Transverse colon (tissue), 4 donors: Measurements from ENCODE around the gene CMTM2. TPM values are rescaled to one million over a fixed set of nuclear protein-coding genes. Genes with fewer than 3 reads are reported as not detected.

Experiments
- DNase-seq: peaks from one replicate; pipeline ENCODE4 v3.0.0-alpha.2; 2019
- H3K27ac ChIP-seq, 4 donors: fragments of 200-600 bp; sonication (generic); 2 replicates each; pipeline ENCODE4 v1.5.1; 2016 to 2018; ENCODE audit warnings: inconsistent platforms in 4 of 4
- H3K27me3 ChIP-seq: fragments of 200-600 bp; sonication (generic); 2 replicates; pipeline ENCODE4 v1.5.1; 2017; ENCODE audit warnings: inconsistent platforms
- H3K36me3 ChIP-seq, 4 donors: fragments of 200-600 bp; sonication (generic); 2 replicates each; pipeline ENCODE4 v1.5.1; 2017 to 2019; ENCODE audit warnings: inconsistent platforms in 4 of 4
- H3K4me1 ChIP-seq, 4 donors: fragments of 200-600 bp; sonication (generic); 2 replicates each; pipeline ENCODE4 v1.5.1; 2017 to 2020; ENCODE audit warnings: inconsistent platforms in 4 of 4
- H3K4me3 ChIP-seq, 4 donors: fragments of 200-600 bp; sonication (generic); 1 replicate in 1 of 4; 2 replicates in 3 of 4; pipeline versions ENCODE4 v1.5.1 to v1.6.1; 2017 to 2019; ENCODE audit warnings: inconsistent platforms in 4 of 4
- H3K9me3 ChIP-seq, 2 donors: fragments of 200-600 bp; sonication (generic); 2 replicates each; pipeline ENCODE4 v1.5.1; 2017 to 2019; ENCODE audit warnings: inconsistent platforms in 2 of 2
- CTCF ChIP-seq, 5 experiments: fragments of 200-600 bp in 3 of 5; fragments of 450-650 bp in 2 of 5; sonication (generic) in 3 of 5; IDR thresholded peaks; 1 replicate in 2 of 5; 2 replicates in 3 of 5; pipeline ENCODE4 v1.5.1; 2016 to 2017; ENCODE audit warnings: antibody characterized with exemption in 5 of 5, inconsistent platforms in 3 of 5, mild to moderate bottlenecking in 2 of 5, moderate library complexity in 1 of 5
- EP300 ChIP-seq: sonication (generic); formaldehyde crosslinking; IDR thresholded peaks from one replicate; pipeline ENCODE4 v1.6.1; 2017; ENCODE audit warnings: antibody characterized with exemption, low read depth
- POLR2A ChIP-seq: fragments of 450-650 bp; IDR thresholded peaks from one replicate; pipeline ENCODE4 v1.6.1; 2016; ENCODE audit warnings: antibody characterized with exemption, mild to moderate bottlenecking, moderate library complexity
- POLR2AphosphoS5 ChIP-seq, 3 donors: sonication (generic); formaldehyde crosslinking; IDR thresholded peaks; one replicate each; pipeline ENCODE4 v1.6.1; 2016; ENCODE audit warnings: antibody characterized with exemption in 3 of 3
- WGBS, 2 donors: methylation state at CpG; one replicate each; pipeline ENCODE4 v1.1.5; 2018; ENCODE audit warnings: low coverage in 1 of 2; 5-methylcytosine and 5-hydroxymethylcytosine counted together
- in situ Hi-C, 4 donors: fragments of 200-750 bp; cut with MboI; loops; one replicate each; pipeline versions ENCODE4 v1.15.0 to v1.15.1; 2017; ENCODE audit warnings: low sequenced_read_pairs in 3 of 4, low pct_ligation_motif_present in 1 of 4, low pct_unique_long_range_greater_than_20kb in 1 of 4
- intact Hi-C: fragments of 100-400 bp; cut with DNase I; formaldehyde crosslinking; loops from one replicate; pipeline ENCODE4 v1.15.1; 2023; ENCODE audit warnings: low total_unique reads
- total RNA-seq, 4 donors: library from RNA; depleted of rRNA; stranded (reverse); fragments of >200 nt; gene quantifications; one replicate each; pipeline ENCODE4 v1.1.0, GENCODE V29; 2016

Gene CMTM2
- total RNA-seq, 4 donors from 2014 or later: 0.48 TPM; not detected in 3

- in situ Hi-C loops (no loop called here), intact Hi-C loops (no loop called here)
- WGBS, 2 donors: 11 to 28% methylated on average over 5 to 8 of the region's 8 CpGs
- Histone ChIP-seq H3K9me3 (no peaks in the 10 kb centered on the region), H3K27me3 (no peaks in the 10 kb centered on the region), H3K4me3 (peak overlapping the region; percentile 6 to 67 (median 48)), H3K4me1 (peaks cover 5 to 51% (median 38%) of the 10 kb centered on the region in 4 donors), H3K36me3 (peaks cover 0 to 1% (median 0%) of the 10 kb centered on the region in 4 donors), H3K27ac (peak overlapping the region; percentile 92 to 98 (median 94))
- no peak for DNase-seq
- TF ChIP-seq POLR2A: no peak
- no peak for TF ChIP-seq POLR2AphosphoS5 (IDR thresholded peaks at IDR 0.05)
- no peak for TF ChIP-seq CTCF (IDR thresholded peaks at IDR 0.05)
- no peak for TF ChIP-seq EP300
Measured at GRCh38 chr16:66551788-66552285, 27.4 kb upstream of the CMTM2 start.

GRCh38 chr16:66552286-66553177, 26.7 kb upstream of the CMTM2 start, which contains the start of gene CKLF:
Gene CKLF (plus strand): TSS chr16:66552576. CDS start chr16:66552716, 140 bp downstream.
- H3K27ac ChIP-seq: peak within 1 kb of the TSS; percentile 92 to 98 (median 94)
- H3K9me3 ChIP-seq: no peaks in the 10 kb centered on the region
- peaks cover 5 to 58% (median 40%) of the 10 kb centered on the region in 4 donors for H3K4me1 ChIP-seq
- in situ Hi-C loops: no loop called here
- TF ChIP-seq CTCF (IDR thresholded peaks at IDR 0.05): no peak
- peak; percentile 85 for TF ChIP-seq POLR2A
- peak; percentile 87 to 94 (median 93) for TF ChIP-seq POLR2AphosphoS5 (IDR thresholded peaks at IDR 0.05)
- no peak for TF ChIP-seq EP300
- peaks cover 0 to 4% (median 0%) of the 10 kb centered on the region in 4 donors for H3K36me3 ChIP-seq
- no peaks in the 10 kb centered on the region for H3K27me3 ChIP-seq
- DNase-seq: peak; percentile 93
- intact Hi-C loops: no loop called here
- WGBS, 2 donors: 3% methylated on average over 63 of the region's 63 CpGs; no CpG with 5 or more reads in 1 of the 2 donors
- peak within 1 kb of the TSS; percentile 36 to 67 (median 48) for H3K4me3 ChIP-seq

- intact Hi-C loops (no loop called here), in situ Hi-C loops (no loop called here)
- Histone ChIP-seq H3K27ac (peak overlapping the region; percentile 92 to 98 (median 94)), H3K27me3 (no peaks in the 10 kb centered on the region), H3K9me3 (no peaks in the 10 kb centered on the region), H3K4me1 (peaks cover 5 to 57% (median 40%) of the 10 kb centered on the region in 4 donors), H3K4me3 (peak overlapping the region in 3 of 4 donors; percentile 43 to 67 (median 52)), H3K36me3 (peaks cover 0 to 5% (median 0%) of the 10 kb centered on the region in 4 donors)
- peak in 1 of 3 donors; percentile 5 for TF ChIP-seq POLR2AphosphoS5 (IDR thresholded peaks at IDR 0.05)
- TF ChIP-seq CTCF (IDR thresholded peaks at IDR 0.05): no peak
- WGBS, 2 donors: 5 to 10% methylated on average over 8 of the region's 8 CpGs
- DNase-seq: peak; percentile 44
Measured at GRCh38 chr16:66553223-66553622, 26.0 kb upstream of the CMTM2 start.

- Histone ChIP-seq H3K9me3 (no peaks in the 10 kb centered on the region), H3K27me3 (no peaks in the 10 kb centered on the region), H3K4me3 (peak overlapping the region in 1 of 4 donors; percentile 67), H3K27ac (peak overlapping the region in 1 of 4 donors; percentile 95), H3K36me3 (peaks cover 0 to 10% (median 0%) of the 10 kb centered on the region in 4 donors), H3K4me1 (peaks cover 5 to 49% (median 32%) of the 10 kb centered on the region in 4 donors)
- in situ Hi-C loops: no loop called here
- TF ChIP-seq POLR2A: no peak
- TF ChIP-seq EP300: no peak
- no peak for TF ChIP-seq CTCF (IDR thresholded peaks at IDR 0.05)
- TF ChIP-seq POLR2AphosphoS5 (IDR thresholded peaks at IDR 0.05): no peak
- no peak for DNase-seq
- intact Hi-C loops: no loop called here
- 77 to 83% methylated on average over 3 of the region's 3 CpGs for WGBS, 2 donors
Measured at GRCh38 chr16:66554021-66554420, 25.2 kb upstream of the CMTM2 start.
